ENCODE data around the gene RIMOC1.
"Not testable (repeated sequence)": the region's sequence is repeated elsewhere in the genome, so short reads cannot be mapped to it uniquely, and the experiment has no call there.

RIMOC1 gene

GRCh38 chr5:41891066-41891707 lies 13.0 kb upstream of the RIMOC1 start:
- no peak for DNase-seq

- DNase-seq = no peak
These were observed 12.1 kb upstream of the RIMOC1 start for GRCh38 chr5:41892031-41892430.

GRCh38 chr5:41893074-41893851 lies 10.9 kb upstream of the RIMOC1 start:
- no peak for DNase-seq

GRCh38 chr5:41896230-41896629 lies 7.9 kb upstream of the RIMOC1 start:
- no peak for DNase-seq

- no peak for DNase-seq
These were observed 707 bp upstream of the RIMOC1 start for GRCh38 chr5:41903382-41903891.

GRCh38 chr5:41906151-41906550 lies 2.0 kb downstream of the RIMOC1 start:
- DNase-seq = no peak

- no peak for DNase-seq
These were observed 4.4 kb downstream of the RIMOC1 start for GRCh38 chr5:41908374-41909079.

- no peak for DNase-seq
These were observed 14.0 kb downstream of the RIMOC1 start for GRCh38 chr5:41918105-41918504.

- no peak for DNase-seq
These were observed 17.0 kb downstream of the RIMOC1 start for GRCh38 chr5:41921166-41921565.

- DNase-seq = no peak
These were observed 17.7 kb downstream of the RIMOC1 start for GRCh38 chr5:41921874-41922273.

GRCh38 chr5:41924526-41924871 lies 20.4 kb downstream of the RIMOC1 start:
- DNase-seq = no peak

GRCh38 chr5:41924872-41925554 lies 20.9 kb downstream of the RIMOC1 start, which contains the start of gene FBXO4:
FBXO4 (plus strand) TSS chr5:41925281; CDS start chr5:41925310, 29 bp downstream.
- DNase-seq = peak; percentile 88 to 90

GRCh38 chr5:41925555-41925951 lies 21.4 kb downstream of the RIMOC1 start:
- DNase-seq = peak; percentile 32 to 64

- DNase-seq = no peak
These were observed 23.5 kb downstream of the RIMOC1 start for GRCh38 chr5:41927604-41928003.

GRCh38 chr5:41929035-41929434 lies 24.9 kb downstream of the RIMOC1 start:
- DNase-seq = no peak

GRCh38 chr5:41932770-41933169 lies 28.6 kb downstream of the RIMOC1 start:
- no peak for DNase-seq

GRCh38 chr5:41935544-41935943 lies 31.4 kb downstream of the RIMOC1 start:
- no peak for DNase-seq

GRCh38 chr5:41940641-41941040 lies 36.5 kb downstream of the RIMOC1 start:
- no peak for DNase-seq

GRCh38 chr5:41945332-41945955 lies 41.3 kb downstream of the RIMOC1 start:
- not testable (repeated sequence) for DNase-seq

- DNase-seq = no peak
These were observed 47.1 kb downstream of the RIMOC1 start for GRCh38 chr5:41951224-41951623.
